Kidney epithelial cell (primary cell): ENCODE results near the gene NMT1. TPM values are rescaled to one million over a fixed set of nuclear protein-coding genes. Genes with fewer than 3 reads are reported as not detected.
"Not testable (repeated sequence)": the region's sequence is repeated elsewhere in the genome, so short reads cannot be mapped to it uniquely, and the experiment has no call there.

ENCODE experiments used
- DNase-seq: peaks from one replicate; pipeline ENCODE4 v3.0.0-alpha.2; 2010; ENCODE audit warnings: low read depth
- H3K27me3 ChIP-seq: 2 replicates; pipeline ENCODE4 v1.6.0; 2011; ENCODE audit warnings: low read length; ENCODE audit not compliant: control insufficient read depth, insufficient read depth
- H3K36me3 ChIP-seq: 2 replicates; pipeline ENCODE4 v1.5.1; 2011; ENCODE audit warnings: low read length; ENCODE audit not compliant: control insufficient read depth, insufficient read depth
- H3K4me3 ChIP-seq: 2 replicates; pipeline ENCODE4 v1.5.1; 2011; ENCODE audit warnings: low read depth, mild to moderate bottlenecking, control low read depth, low read length
- total RNA-seq: library from RNA; depleted of rRNA; stranded (reverse); fragments of >200 nt; gene quantifications from 2 replicates; pipeline ENCODE4 v1.2.3, GENCODE V29; 2015
- TF ChIP-seq, protein P1 (sequence below): IDR thresholded peaks from 2 replicates; pipeline ENCODE4 v1.5.1; 2011; ENCODE audit warnings: mild to moderate bottlenecking, moderate library complexity, low read length, control low read depth, inconsistent platforms; ENCODE audit not compliant: insufficient read depth, poor library complexity, severe bottlenecking

Gene NMT1
- total RNA-seq, 1 donor from 2014 or later, result 68.0 TPM

DNA sequence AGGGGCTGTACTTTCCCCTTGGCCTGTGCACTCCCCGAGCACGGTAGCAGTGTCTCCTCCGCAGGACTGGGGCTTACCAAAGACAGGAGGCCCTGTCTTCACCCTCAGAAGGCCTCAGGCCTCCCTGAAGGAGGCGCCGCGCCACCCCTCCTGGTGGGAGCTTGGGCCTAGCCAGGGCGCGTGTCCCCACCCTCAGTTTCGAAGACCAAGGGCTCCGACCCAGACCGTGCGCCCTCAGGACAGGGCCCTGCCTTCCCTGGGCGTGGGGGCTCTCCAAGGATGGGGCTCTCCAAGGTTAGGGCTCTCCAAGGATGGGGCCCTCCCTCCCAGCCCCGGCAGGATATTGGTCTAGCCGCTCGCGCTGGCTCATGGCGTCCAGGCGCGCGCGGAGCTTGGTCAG lies 59.4 kb downstream of the NMT1 start:
- Histone ChIP-seq H3K36me3 (peaks cover 2% of the 10 kb centered on the region), H3K4me3 (no peak overlapping the region), H3K27me3 (no peaks in the 10 kb centered on the region)
- TF ChIP-seq, protein P1, sequence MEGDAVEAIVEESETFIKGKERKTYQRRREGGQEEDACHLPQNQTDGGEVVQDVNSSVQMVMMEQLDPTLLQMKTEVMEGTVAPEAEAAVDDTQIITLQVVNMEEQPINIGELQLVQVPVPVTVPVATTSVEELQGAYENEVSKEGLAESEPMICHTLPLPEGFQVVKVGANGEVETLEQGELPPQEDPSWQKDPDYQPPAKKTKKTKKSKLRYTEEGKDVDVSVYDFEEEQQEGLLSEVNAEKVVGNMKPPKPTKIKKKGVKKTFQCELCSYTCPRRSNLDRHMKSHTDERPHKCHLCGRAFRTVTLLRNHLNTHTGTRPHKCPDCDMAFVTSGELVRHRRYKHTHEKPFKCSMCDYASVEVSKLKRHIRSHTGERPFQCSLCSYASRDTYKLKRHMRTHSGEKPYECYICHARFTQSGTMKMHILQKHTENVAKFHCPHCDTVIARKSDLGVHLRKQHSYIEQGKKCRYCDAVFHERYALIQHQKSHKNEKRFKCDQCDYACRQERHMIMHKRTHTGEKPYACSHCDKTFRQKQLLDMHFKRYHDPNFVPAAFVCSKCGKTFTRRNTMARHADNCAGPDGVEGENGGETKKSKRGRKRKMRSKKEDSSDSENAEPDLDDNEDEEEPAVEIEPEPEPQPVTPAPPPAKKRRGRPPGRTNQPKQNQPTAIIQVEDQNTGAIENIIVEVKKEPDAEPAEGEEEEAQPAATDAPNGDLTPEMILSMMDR, result no peak
- no peak for DNase-seq

DNA sequence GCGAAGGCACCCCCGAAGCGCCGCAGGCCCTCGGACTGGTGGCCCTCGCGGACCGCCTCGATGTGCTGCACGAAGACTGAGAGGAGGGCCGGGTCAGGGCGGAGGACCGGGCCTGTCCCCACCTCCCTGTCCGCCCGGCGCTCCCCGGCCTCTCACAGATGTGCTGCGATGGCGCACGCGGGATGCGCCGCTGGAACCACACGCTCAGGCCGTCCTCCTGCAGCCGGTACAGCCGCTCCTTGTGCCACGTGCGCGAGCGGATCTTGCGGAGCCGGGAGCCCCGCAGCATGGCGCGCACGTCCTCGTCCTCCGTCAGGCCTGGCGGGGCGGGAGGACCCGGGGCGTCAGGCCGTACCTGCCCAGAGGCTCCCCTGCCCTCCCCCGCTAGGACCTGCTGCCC lies 59.9 kb downstream of the NMT1 start:
- no peak overlapping the region for H3K4me3 ChIP-seq
- DNase-seq, result no peak
- TF ChIP-seq, protein P1, result no peak
- peaks cover 2% of the 10 kb centered on the region for H3K36me3 ChIP-seq
- H3K27me3 ChIP-seq, result no peaks in the 10 kb centered on the region

GRCh38 chr17:45123076-45123770 lies 62.1 kb downstream of the NMT1 start:
- TF ChIP-seq, protein P1, result no peak
- DNase-seq, result no peak

DNA sequence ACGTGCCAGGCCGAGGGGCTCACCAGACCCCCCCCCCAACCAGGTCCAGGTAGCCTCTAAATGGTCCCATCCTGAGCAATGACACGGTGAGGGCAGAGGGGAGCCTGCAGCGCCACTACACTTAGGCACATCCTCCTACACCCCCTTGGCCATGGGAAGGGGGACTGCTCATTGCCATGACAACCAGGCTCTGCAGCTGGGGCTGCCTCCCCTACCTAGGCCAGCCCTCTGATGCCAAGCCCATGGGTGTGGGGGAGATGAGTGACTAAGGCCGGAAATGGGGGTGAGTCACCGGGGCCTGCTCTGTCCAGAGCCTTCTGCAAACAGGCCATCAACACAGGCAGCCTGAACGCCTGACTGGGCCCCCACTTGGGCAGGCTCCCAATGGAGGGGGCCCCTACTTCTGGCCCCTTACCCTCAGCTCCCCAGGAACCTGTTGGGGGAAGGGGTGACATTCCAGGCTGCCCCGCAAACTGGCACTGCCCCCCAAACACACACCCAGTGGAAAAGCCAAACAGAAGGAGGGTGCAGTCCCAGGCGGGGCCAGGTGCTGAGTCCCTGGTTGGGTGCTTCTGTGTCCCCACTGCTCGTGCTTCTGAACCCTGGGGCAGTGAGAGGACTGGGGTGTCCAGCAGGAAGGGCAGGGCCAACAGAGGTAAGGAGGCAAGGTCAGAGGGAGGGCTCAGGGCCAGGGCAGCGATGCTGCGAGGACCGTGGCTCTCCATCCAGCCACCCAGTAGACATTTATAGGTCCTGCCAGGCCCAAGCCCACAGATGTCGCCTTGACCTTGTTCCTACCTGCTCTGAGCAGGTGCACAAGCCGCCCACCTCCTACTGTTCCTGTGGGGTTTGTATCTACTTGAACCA lies 63.0 kb downstream of the NMT1 start:
- Histone ChIP-seq H3K36me3 (peaks cover 2% of the 10 kb centered on the region), H3K27me3 (no peaks in the 10 kb centered on the region), H3K4me3 (no peak overlapping the region)
- peak; percentile 82 for DNase-seq
- TF ChIP-seq, protein P1, result no peak

More at GRCh38 chr17:45123076-45123770, 62.1 kb downstream of the NMT1 start:
- Histone ChIP-seq H3K4me3 (no peak overlapping the region), H3K27me3 (no peaks in the 10 kb centered on the region), H3K36me3 (peaks cover 2% of the 10 kb centered on the region)

DNA sequence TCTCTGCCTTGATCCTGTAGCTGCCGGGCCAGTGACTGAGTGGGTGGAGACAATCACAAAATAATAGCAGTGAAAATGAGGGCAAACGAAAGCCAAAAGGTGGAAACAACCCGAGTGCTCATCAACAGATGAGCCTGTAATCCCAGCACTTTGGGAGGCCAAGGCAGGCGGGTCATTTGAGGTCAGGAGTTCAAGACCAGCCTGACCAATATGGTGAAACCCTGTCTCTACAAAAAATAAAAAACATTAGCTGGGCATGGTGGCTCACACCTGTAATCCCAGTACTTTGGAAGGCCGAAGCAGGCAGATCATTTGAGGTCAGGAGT lies 63.6 kb downstream of the NMT1 start:
- DNase-seq, H3K36me3 ChIP-seq, H3K27me3 ChIP-seq, H3K4me3 ChIP-seq: not testable (repeated sequence)

DNA sequence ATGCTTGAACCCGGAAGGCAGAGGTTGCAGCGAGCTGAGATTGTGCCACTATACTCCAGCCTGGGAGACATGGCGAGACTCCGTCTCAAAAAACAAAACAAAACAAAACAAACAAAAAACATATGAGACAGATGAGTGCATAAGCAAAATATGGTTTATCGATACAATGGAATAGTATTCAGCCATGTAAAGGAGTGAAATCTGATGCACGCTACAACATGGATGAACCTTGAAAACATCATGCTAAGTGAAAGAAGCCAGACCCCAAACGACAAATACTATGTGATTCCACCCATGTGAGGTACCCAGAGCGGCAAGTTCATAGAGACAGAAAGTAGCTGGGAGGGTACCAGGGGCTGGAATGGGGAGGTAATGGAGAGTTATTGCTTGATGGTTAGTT lies 64.4 kb downstream of the NMT1 start:
- no peaks in the 10 kb centered on the region for H3K36me3 ChIP-seq
- TF ChIP-seq, protein P1, result no peak
- DNase-seq, result no peak
- no peaks in the 10 kb centered on the region for H3K27me3 ChIP-seq
- H3K4me3 ChIP-seq, result no peak overlapping the region
